K562 (cell line): ENCODE results near the gene SSTR1. TPM values are rescaled to one million over a fixed set of nuclear protein-coding genes. Genes with fewer than 3 reads are reported as not detected.

ENCODE experiments used
- ATAC-seq: fragments of 200-7000 bp; cut with Tn5 transposase; 3 replicates; pipeline ENCODE4 v1.9.1; 2020; ENCODE audit warnings: moderate library complexity
- BruUV-seq: library from RNA; stranded (reverse); fragments of 400-500 nt; replicated peaks from 2 replicates; lab custom pipeline; 2021; lab: Mats Ljungman, UMichigan
- CTCF ChIA-PET: fragments of 300-600 bp; formaldehyde crosslinking; extraction: SDS; loops from one replicate; lab custom pipeline; 2021; ENCODE audit warnings: low intra/inter-chr PET ratio; lab: Yijun Ruan, JAX
- POLR2A ChIA-PET: fragments of 300-600, 350-650 bp; sonication (Branson Sonifier 250); formaldehyde crosslinking; extraction: SDS; loops from one replicate; lab custom pipeline; 2021; ENCODE audit warnings: antibody characterized with exemption, inconsistent platforms; lab: Yijun Ruan, JAX
- DNase-seq, 4 experiments: peaks; one replicate each; pipeline versions ENCODE4 v3.0.0 to v3.0.0-alpha.2; 2011 to 2018; ENCODE audit warnings: low spot score in 3 of 4, mixed read lengths in 3 of 4; ENCODE audit errors: extremely low read depth in 1 of 4
- FAIRE-seq: peaks from 2 replicates; lab custom pipeline; 2011; peaks lifted over from hg19 to GRCh38; lab: Jason Lieb, UNC
- H2AFZ ChIP-seq: 2 replicates; pipeline ENCODE4 v1.6.0; 2011; ENCODE audit warnings: low read depth, low read length, control low read depth, inconsistent platforms
- H3K27ac ChIP-seq: fragments of 200-600 bp; 3 replicates; pipeline ENCODE4 v1.8.0; 2011; ENCODE audit warnings: low read depth, mild to moderate bottlenecking, control low read depth, inconsistent platforms, low read length, moderate library complexity, mixed read lengths; ENCODE audit errors: extremely low read depth
- H3K27me3 ChIP-seq, 2 experiments: fragments of 300-600 bp in 1 of 2; 2 replicates in 1 of 2; 3 replicates in 1 of 2; pipeline versions ENCODE4 v1.6.0 to v1.8.0; 2011; ENCODE audit warnings: inconsistent platforms in 2 of 2, low read length in 2 of 2, mild to moderate bottlenecking in 1 of 2, mixed read lengths in 1 of 2, moderate library complexity in 1 of 2; ENCODE audit not compliant: control insufficient read depth in 2 of 2, insufficient read depth in 2 of 2
- H3K36me3 ChIP-seq: fragments of 300-600 bp; 3 replicates; pipeline ENCODE4 v1.8.0; 2011; ENCODE audit warnings: mild to moderate bottlenecking, low read length, inconsistent platforms; ENCODE audit not compliant: control insufficient read depth, insufficient read depth
- H3K4me1 ChIP-seq, 2 experiments: fragments of 200-600 bp in 1 of 2; replicated peaks in 1 of 2; 2 replicates in 1 of 2; 3 replicates in 1 of 2; pipeline versions ENCODE4 v1.5.1 to v1.8.0; 2011; ENCODE audit warnings: inconsistent platforms in 2 of 2, low read length in 2 of 2, mild to moderate bottlenecking in 1 of 2, mixed read lengths in 1 of 2, moderate library complexity in 1 of 2; ENCODE audit not compliant: control insufficient read depth in 2 of 2, insufficient read depth in 2 of 2
- H3K4me2 ChIP-seq: 2 replicates; pipeline ENCODE4 v1.6.1; 2011; ENCODE audit warnings: low read length, control low read depth, inconsistent platforms, mixed read lengths; ENCODE audit not compliant: insufficient read depth
- H3K4me3 ChIP-seq: fragments of 200-600 bp; sonication (generic), shearing (Covaris generic); 2 replicates; pipeline ENCODE4 v1.5.1; 2016; ENCODE audit warnings: control low read depth, inconsistent platforms
- H3K79me2 ChIP-seq: fragments of 200-600 bp; 3 replicates; pipeline ENCODE4 v1.8.0; 2011; ENCODE audit warnings: low read length, inconsistent platforms; ENCODE audit not compliant: control insufficient read depth, insufficient read depth
- H3K9ac ChIP-seq, 2 experiments: 2 replicates each; pipeline versions ENCODE4 v1.6.0 to v1.6.1; 2011; ENCODE audit warnings: low read depth in 2 of 2, low read length in 2 of 2, control low read depth in 1 of 2, inconsistent platforms in 1 of 2, mild to moderate bottlenecking in 1 of 2, mixed read lengths in 1 of 2; ENCODE audit not compliant: insufficient read depth in 1 of 2
- H3K9me1 ChIP-seq: one replicate; pipeline ENCODE4 v1.6.0; 2011; ENCODE audit warnings: inconsistent platforms, mild to moderate bottlenecking, low read length, moderate library complexity; ENCODE audit not compliant: control insufficient read depth, insufficient read depth
- H3K9me3 ChIP-seq: replicated peaks from 2 replicates; pipeline ENCODE4 v1.5.1; 2011; ENCODE audit warnings: low read depth, low read length, inconsistent platforms; ENCODE audit not compliant: control insufficient read depth, insufficient read depth
- H4K20me1 ChIP-seq: replicated peaks from 2 replicates; pipeline ENCODE4 v1.6.1; 2011; ENCODE audit warnings: low read length, inconsistent platforms, mixed read lengths; ENCODE audit not compliant: control insufficient read depth, insufficient read depth
- BACH1 ChIP-seq: fragments of 200-800 bp; sonication (Bioruptor generic); IDR thresholded peaks from 2 replicates; pipeline ENCODE4 v1.6.1; 2016; ENCODE audit warnings: missing genetic modification characterization, missing compliant biosample characterization
- CBFB ChIP-seq: sonication (generic); formaldehyde crosslinking; IDR thresholded peaks from 2 replicates; pipeline ENCODE4 v1.4.0; 2020; ENCODE audit warnings: mild to moderate bottlenecking, missing genetic modification reagents
- CUX1 ChIP-seq: fragments of 200-800 bp; sonication (Bioruptor generic); IDR thresholded peaks from 2 replicates; pipeline ENCODE4 v1.6.1; 2016; ENCODE audit warnings: missing genetic modification characterization, missing compliant biosample characterization
- ELK3 ChIP-seq: fragments of 450-650 bp; formaldehyde crosslinking; IDR thresholded peaks from 2 replicates; pipeline ENCODE4 v1.4.0; 2020; ENCODE audit warnings: mild to moderate bottlenecking
- FOXM1 ChIP-seq, 2 experiments: fragments of 450-650 bp in 1 of 2; sonication (generic) in 1 of 2; formaldehyde crosslinking in 1 of 2; IDR thresholded peaks; 2 replicates each; pipeline versions ENCODE4 v1.6.1 to v1.9.0; 2017 to 2022; ENCODE audit warnings: low read depth in 2 of 2, mild to moderate bottlenecking in 2 of 2, missing genetic modification reagents in 1 of 2, moderate library complexity in 1 of 2
- HNRNPL ChIP-seq: fragments of 200-400 bp; formaldehyde crosslinking; IDR thresholded peaks from 2 replicates; pipeline ENCODE4 v1.6.1; 2017; ENCODE audit warnings: low read depth, mild to moderate bottlenecking, low read length
- KHSRP ChIP-seq: fragments of 450-650 bp; IDR thresholded peaks from 2 replicates; pipeline ENCODE4 v1.6.1; 2017
- MCM2 ChIP-seq: fragments of 450-650 bp; IDR thresholded peaks from 2 replicates; pipeline ENCODE4 v1.6.1; 2017; ENCODE audit warnings: low read depth, mild to moderate bottlenecking
- NFE2 ChIP-seq: IDR thresholded peaks from 2 replicates; pipeline ENCODE4 v1.6.1; 2014; ENCODE audit warnings: antibody characterized with exemption, low read depth
- PHB ChIP-seq: fragments of 250-450 bp; sonication (Bioruptor Pico); IDR thresholded peaks from 2 replicates; pipeline ENCODE4 v1.5.0; 2021
- RCOR1 ChIP-seq, 2 experiments: IDR thresholded peaks; 2 replicates each; pipeline ENCODE4 v1.6.1; 2012; ENCODE audit warnings: low read depth in 2 of 2, low read length in 2 of 2, borderline replicate concordance in 1 of 2, improper control_type of control experiment in 1 of 2
- TAF15 ChIP-seq: fragments of 200-400 bp; formaldehyde crosslinking; IDR thresholded peaks from 2 replicates; pipeline ENCODE4 v1.6.1; 2017; ENCODE audit warnings: mild to moderate bottlenecking, low read depth, low read length, moderate library complexity
- TCFL5 ChIP-seq: fragments of 250-450 bp; sonication (Bioruptor Pico); conservative IDR thresholded peaks from 2 replicates; pipeline ENCODE4 v1.6.1; 2021; ENCODE audit warnings: mild to moderate bottlenecking, moderate library complexity, matching md5 sums
- TSHZ1 ChIP-seq: fragments of 250-450 bp; sonication (Bioruptor Pico); IDR thresholded peaks from 2 replicates; pipeline ENCODE4 v1.4.0; 2020; ENCODE audit warnings: mild to moderate bottlenecking, moderate library complexity
- WGBS: fragments of 100-300 bp; shearing (Covaris generic); methylation state at CpG from one replicate; pipeline ENCODE4 v1.1.6; 2016; ENCODE audit warnings: low coverage, mixed read lengths; ENCODE audit not compliant: insufficient coverage; ENCODE audit errors: missing lambda C conversion rate; 5-methylcytosine and 5-hydroxymethylcytosine counted together
- in situ Hi-C: fragments of 300-500 bp; cut with MboI; formaldehyde crosslinking; loops from 4 replicates; pipeline ENCODE4 v1.15.0; 2018; ENCODE audit warnings: inconsistent platforms, mixed read lengths
- intact Hi-C: fragments of 100-400 bp; cut with micrococcal nuclease; formaldehyde crosslinking; loops from 2 replicates; pipeline ENCODE4 v1.14.2; 2022
- polyA plus RNA-seq, 8 experiments: library from polyadenylated mRNA; depleted of rRNA in 4 of 8; stranded (reverse) in 5 of 8; unstranded in 3 of 8; fragments of >200 nt; fragmentation: Nextera tagmentation in 2 of 8; fragmentation: Illumina TruSeq in 1 of 8; extraction: Ambion mirVana in 2 of 8; extraction: Trizol in 1 of 8; gene quantifications; 2 replicates each; pipeline versions ENCODE4 v1.2.1 to v1.2.3, GENCODE V29; 2011 to 2014; ENCODE audit warnings: inconsistent platforms in 1 of 8, missing spikeins in 1 of 8
- total RNA-seq, 7 experiments: library from RNA; depleted of rRNA in 6 of 7; stranded (reverse); fragments of >200 nt in 6 of 7; fragmentation: Illumina TruSeq in 2 of 7; extraction: Trizol in 2 of 7; gene quantifications; 2 replicates each; pipeline versions ENCODE4 v1.2.1 to v1.2.3, GENCODE V29; 2011 to 2021; ENCODE audit warnings: low replicate concordance in 1 of 7

SSTR1 gene
- total and polyA plus RNA-seq, 9 of the 15 experiments (the other 6 are each of a cell fraction or from before 2014, with no cell fraction given): not detected

GRCh38 chr14:38213001-38213400 is 5.3 kb downstream of the SSTR1 start:
- Histone ChIP-seq H3K4me3 (no peak overlapping the region), H3K9me1 (no peaks in the 10 kb centered on the region), H3K9me3 (no peaks in the 10 kb centered on the region), H3K79me2 (no peaks in the 10 kb centered on the region), H3K9ac (no peak overlapping the region), H3K27ac (no peak overlapping the region), H3K36me3 (no peaks in the 10 kb centered on the region), H3K27me3 (no peaks in the 10 kb centered on the region), H2AFZ (no peak overlapping the region), H4K20me1 (no peaks in the 10 kb centered on the region), H3K4me1 (no peaks in the 10 kb centered on the region), H3K4me2 (no peak overlapping the region)
- in situ Hi-C loops (no loop called here), intact Hi-C loops (no loop called here)
- ChIA-PET POLR2A (no interaction called here), CTCF (no interaction called here)
- 0% methylated on average over 2 of the region's 2 CpGs for WGBS
- DNase-seq (no peak), ATAC-seq (no peak), FAIRE-seq (no peak)
- no TSS peak for BruUV-seq
- no peak for TF ChIP-seq TSHZ1 (CRISPR knock-in tag)
- TF ChIP-seq NFE2: no peak
- no peak for TF ChIP-seq TCFL5 (CRISPR knock-in tag)
- TF ChIP-seq TAF15: no peak
- TF ChIP-seq FOXM1 (IDR thresholded peaks at IDR 0.05; ENCODE audit: low read depth): no peak
- TF ChIP-seq FOXM1 (CRISPR knock-in tag; IDR thresholded peaks at IDR 0.05; ENCODE audit: low read depth): no peak
- no peak for TF ChIP-seq CBFB (CRISPR knock-in tag)
- TF ChIP-seq ELK3: no peak
- no peak for TF ChIP-seq HNRNPL
- no peak for TF ChIP-seq PHB
- no peak for TF ChIP-seq KHSRP
- no peak for TF ChIP-seq RCOR1 (IDR thresholded peaks at IDR 0.05; ENCODE audit: borderline replicate concordance in 1 of 2, low read depth in 2 of 2, low read length in 2 of 2)
- no peak for TF ChIP-seq MCM2
- no peak for TF ChIP-seq CUX1 (CRISPR knock-in tag)
- TF ChIP-seq BACH1: no peak
